Measurements from ENCODE around the gene CLEC3B. TPM values are rescaled to one million over a fixed set of nuclear protein-coding genes. Genes with fewer than 3 reads are reported as not detected.
"Not testable (repeated sequence)": the region's sequence is repeated elsewhere in the genome, so short reads cannot be mapped to it uniquely, and the experiment has no call there.

Gene CLEC3B
- total RNA-seq, 1 donor from 2014 or later, result not detected

GRCh38 chr3:45041666-45042065 is 15.6 kb downstream of the CLEC3B start:
- no peaks in the 10 kb centered on the region for H3K36me3 ChIP-seq (ENCODE audit: control insufficient read depth, insufficient read depth, low read length)
- TF ChIP-seq CTCF (IDR thresholded peaks at IDR 0.05; ENCODE audit: insufficient read depth, low read length, poor library complexity, severe bottlenecking), result no peak
- no peaks in the 10 kb centered on the region for H3K27me3 ChIP-seq (ENCODE audit: control insufficient read depth, insufficient read depth, low read length)
- no peak for DNase-seq (ENCODE audit: low read depth)
- H3K4me3 ChIP-seq (ENCODE audit: low read depth, low read length), result no peak overlapping the region

GRCh38 chr3:45042162-45042561 is 16.1 kb downstream of the CLEC3B start:
- no peak for DNase-seq (ENCODE audit: low read depth)
- Histone ChIP-seq H3K36me3 (ENCODE audit: control insufficient read depth, insufficient read depth, low read length) (no peaks in the 10 kb centered on the region), H3K4me3 (ENCODE audit: low read depth, low read length) (no peak overlapping the region), H3K27me3 (ENCODE audit: control insufficient read depth, insufficient read depth, low read length) (no peaks in the 10 kb centered on the region)
- TF ChIP-seq CTCF (IDR thresholded peaks at IDR 0.05; ENCODE audit: insufficient read depth, low read length, poor library complexity, severe bottlenecking), result no peak

GRCh38 chr3:45043728-45044299 is 17.7 kb downstream of the CLEC3B start:
- Histone ChIP-seq H3K36me3 (ENCODE audit: control insufficient read depth, insufficient read depth, low read length) (no peaks in the 10 kb centered on the region), H3K4me3 (ENCODE audit: low read depth, low read length) (no peak overlapping the region), H3K27me3 (ENCODE audit: control insufficient read depth, insufficient read depth, low read length) (no peaks in the 10 kb centered on the region)
- DNase-seq (ENCODE audit: low read depth), result peak; percentile 61
- peak; percentile 15 for TF ChIP-seq CTCF (IDR thresholded peaks at IDR 0.05; ENCODE audit: insufficient read depth, low read length, poor library complexity, severe bottlenecking)

GRCh38 chr3:45048244-45048643 is 22.1 kb downstream of the CLEC3B start:
- DNase-seq (ENCODE audit: low read depth), result no peak
- TF ChIP-seq CTCF (IDR thresholded peaks at IDR 0.05; ENCODE audit: insufficient read depth, low read length, poor library complexity, severe bottlenecking), result no peak
- no peak overlapping the region for H3K4me3 ChIP-seq (ENCODE audit: low read depth, low read length)
- H3K36me3 ChIP-seq (ENCODE audit: control insufficient read depth, insufficient read depth, low read length), result no peaks in the 10 kb centered on the region
- H3K27me3 ChIP-seq (ENCODE audit: control insufficient read depth, insufficient read depth, low read length), result no peaks in the 10 kb centered on the region

GRCh38 chr3:45049807-45050206 is 23.7 kb downstream of the CLEC3B start:
- DNase-seq (ENCODE audit: low read depth), result no peak
- no peak for TF ChIP-seq CTCF (IDR thresholded peaks at IDR 0.05; ENCODE audit: insufficient read depth, low read length, poor library complexity, severe bottlenecking)
- Histone ChIP-seq H3K36me3 (ENCODE audit: control insufficient read depth, insufficient read depth, low read length) (no peaks in the 10 kb centered on the region), H3K4me3 (ENCODE audit: low read depth, low read length) (no peak overlapping the region), H3K27me3 (ENCODE audit: control insufficient read depth, insufficient read depth, low read length) (no peaks in the 10 kb centered on the region)

GRCh38 chr3:45051685-45052084 is 25.6 kb downstream of the CLEC3B start:
- no peak for DNase-seq (ENCODE audit: low read depth)
- H3K36me3 ChIP-seq (ENCODE audit: control insufficient read depth, insufficient read depth, low read length), result no peaks in the 10 kb centered on the region
- TF ChIP-seq CTCF (IDR thresholded peaks at IDR 0.05; ENCODE audit: insufficient read depth, low read length, poor library complexity, severe bottlenecking), result no peak

GRCh38 chr3:45053805-45054195 is 27.7 kb downstream of the CLEC3B start:
- not testable (repeated sequence) for DNase-seq (ENCODE audit: low read depth); H3K27me3 ChIP-seq (ENCODE audit: control insufficient read depth, insufficient read depth, low read length); H3K4me3 ChIP-seq (ENCODE audit: low read depth, low read length); H3K36me3 ChIP-seq (ENCODE audit: control insufficient read depth, insufficient read depth, low read length)

More at GRCh38 chr3:45051685-45052084, 25.6 kb downstream of the CLEC3B start:
- no peaks in the 10 kb centered on the region for H3K27me3 ChIP-seq (ENCODE audit: control insufficient read depth, insufficient read depth, low read length)
- no peak overlapping the region for H3K4me3 ChIP-seq (ENCODE audit: low read depth, low read length)

Data from kidney epithelial cell (primary cell).